OCI-M2 (cell line): ENCODE results near the gene CHRNA10.
A peak's percentile ranks its signal among the peaks of the same experiment; 100 is the strongest.
"Not testable (repeated sequence)": the region's sequence is repeated elsewhere in the genome, so short reads cannot be mapped to it uniquely, and the experiment has no call there.

ENCODE experiments used
- DNase-seq: peaks from one replicate; lab custom pipeline; 2025; ENCODE audit not compliant: unreplicated experiment; lab: John Stamatoyannopoulos, UW

Gene CHRNA10

DNA sequence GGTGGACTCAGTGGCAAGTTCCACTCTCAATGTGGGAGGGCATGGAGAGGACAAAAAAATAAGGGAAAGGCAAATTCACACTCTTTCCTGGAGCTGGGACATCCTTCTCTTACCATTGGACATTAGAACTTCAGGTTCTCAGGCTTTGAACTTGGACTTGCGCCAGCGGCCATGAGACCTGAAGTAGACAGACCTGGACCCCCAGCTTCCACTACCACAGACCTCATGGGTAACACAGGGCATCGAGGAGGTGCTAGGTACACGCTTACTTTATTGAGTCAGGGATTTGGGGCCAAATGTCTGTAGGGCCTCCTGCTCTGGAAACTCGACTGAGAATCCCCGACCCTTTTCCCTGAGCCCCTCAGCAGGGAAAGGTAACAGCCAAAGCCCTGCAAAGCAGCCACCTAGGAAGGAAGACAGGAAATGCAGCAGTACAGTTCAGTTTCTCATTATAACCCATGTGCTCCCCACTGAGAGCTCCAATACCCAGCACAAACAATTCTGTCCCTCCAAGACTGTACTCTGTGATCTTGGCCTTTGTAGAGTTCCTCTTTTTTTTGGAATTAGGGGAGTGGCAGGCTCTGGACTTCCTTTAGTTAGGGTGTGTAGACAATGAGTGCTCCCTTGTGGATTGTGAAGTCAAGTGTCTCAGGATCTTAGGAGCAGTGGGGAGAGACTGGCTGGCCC, 5.7 kb downstream of the CHRNA10 start:
- DNase-seq: no peak

GRCh38 chr11:3664032-3664630, 7.1 kb downstream of the CHRNA10 start:
- DNase-seq: no peak

DNA sequence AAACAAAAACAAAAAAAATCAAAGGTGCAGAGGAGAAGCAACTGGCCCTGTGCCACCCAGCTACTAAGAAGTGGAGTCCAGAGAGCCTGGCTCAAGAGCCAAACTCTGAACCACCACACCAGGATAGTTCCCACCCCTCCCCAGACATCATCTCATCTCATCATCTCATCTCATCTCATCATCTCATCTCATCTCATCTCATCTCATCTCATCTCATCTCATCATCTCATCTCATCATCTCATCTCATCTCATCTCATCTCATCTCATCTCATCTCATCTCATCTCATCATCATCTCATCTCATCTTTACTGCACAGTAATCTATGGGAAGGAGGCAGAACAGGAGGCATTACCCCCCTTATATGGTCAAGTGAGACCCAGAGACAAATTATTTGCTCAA, 8.3 kb downstream of the CHRNA10 start:
- DNase-seq: no peak

DNA sequence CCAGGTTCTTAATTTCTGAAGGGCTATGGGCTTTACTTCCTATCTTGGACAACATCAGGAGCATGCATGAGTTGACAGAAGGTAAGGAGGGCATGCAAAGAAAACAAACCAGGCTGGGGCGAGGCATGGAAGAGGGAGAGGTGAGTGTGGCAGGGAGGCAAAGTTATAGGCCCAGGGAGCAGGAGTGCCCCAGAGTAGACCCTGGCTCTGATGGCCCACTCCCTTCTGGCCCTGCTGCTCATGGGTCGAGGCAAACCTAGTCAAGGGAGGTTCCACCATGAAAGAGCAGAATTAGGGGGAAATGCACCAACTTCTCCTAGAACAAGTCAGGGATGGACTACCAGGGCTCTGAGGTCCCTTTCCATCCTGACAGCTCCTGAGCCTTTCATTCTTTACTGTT, 10.2 kb downstream of the CHRNA10 start:
- DNase-seq: no peak

GRCh38 chr11:3659595-3660515, 11.3 kb downstream of the CHRNA10 start:
- DNase-seq: no peak

DNA sequence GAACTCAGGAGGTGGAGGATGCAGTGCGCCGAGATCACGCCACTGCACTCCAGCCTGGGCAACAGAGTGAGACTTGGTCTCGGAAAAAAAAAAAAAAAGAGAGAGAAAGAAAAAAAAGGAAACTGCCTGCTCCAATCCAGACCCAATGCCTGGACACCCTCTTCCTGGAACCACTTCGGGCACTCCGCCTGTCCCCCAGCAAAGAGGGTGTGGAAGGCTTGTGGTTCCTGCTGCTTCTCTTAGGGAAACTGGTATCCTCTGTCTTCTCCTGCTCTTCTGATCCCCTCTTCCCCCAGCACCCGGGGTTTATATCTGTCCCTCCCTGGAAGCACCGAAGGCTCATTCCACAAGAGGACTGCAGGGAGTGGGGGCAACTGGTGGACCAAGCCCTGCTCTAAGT, 12.9 kb downstream of the CHRNA10 start:
- no peak for DNase-seq

DNA sequence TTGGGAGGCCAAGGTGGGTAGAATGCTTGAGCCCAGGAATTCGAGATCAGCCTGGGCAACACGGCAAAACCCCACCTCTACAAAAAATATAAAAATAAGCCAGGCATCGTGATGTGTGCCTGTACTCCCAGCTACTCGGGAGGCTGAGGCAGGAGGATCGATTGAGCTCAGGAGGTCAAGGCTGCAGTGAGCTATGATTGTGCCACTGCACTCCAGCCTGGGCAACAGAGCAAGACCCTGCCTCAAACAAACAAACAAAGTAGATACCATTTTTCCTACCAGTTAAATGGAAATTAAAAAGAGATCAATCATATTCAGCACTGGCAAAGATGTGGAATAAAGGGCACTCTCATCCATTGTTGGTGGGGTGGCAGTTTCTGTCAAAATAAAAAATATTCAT, 13.9 kb downstream of the CHRNA10 start:
- not testable (repeated sequence) for DNase-seq

GRCh38 chr11:3655547-3655946, 15.6 kb downstream of the CHRNA10 start:
- DNase-seq: no peak

- DNase-seq: not testable (repeated sequence)
Measured at GRCh38 chr11:3652514-3652913, 18.7 kb downstream of the CHRNA10 start.

DNA sequence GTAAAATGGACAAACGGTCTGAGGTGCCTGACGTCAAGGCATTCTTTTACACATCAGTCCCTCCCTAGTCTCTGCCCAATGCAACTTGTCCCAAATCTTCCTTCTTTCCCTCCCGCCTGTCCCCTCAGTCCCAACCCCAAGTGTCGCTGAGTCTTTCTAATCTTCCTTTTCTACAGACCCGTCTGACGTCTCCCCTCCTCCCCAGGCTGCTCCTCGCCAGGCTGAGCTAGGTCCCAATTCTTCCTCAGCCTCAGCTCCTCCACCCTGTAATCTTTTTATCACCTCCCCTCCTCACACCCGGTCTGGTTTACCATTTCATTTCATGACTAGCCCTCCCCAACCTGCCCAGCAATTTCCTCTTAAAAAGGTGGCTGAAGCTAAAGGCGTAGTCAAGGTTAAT, 21.8 kb downstream of the CHRNA10 start:
- DNase-seq: not testable (repeated sequence)

DNA sequence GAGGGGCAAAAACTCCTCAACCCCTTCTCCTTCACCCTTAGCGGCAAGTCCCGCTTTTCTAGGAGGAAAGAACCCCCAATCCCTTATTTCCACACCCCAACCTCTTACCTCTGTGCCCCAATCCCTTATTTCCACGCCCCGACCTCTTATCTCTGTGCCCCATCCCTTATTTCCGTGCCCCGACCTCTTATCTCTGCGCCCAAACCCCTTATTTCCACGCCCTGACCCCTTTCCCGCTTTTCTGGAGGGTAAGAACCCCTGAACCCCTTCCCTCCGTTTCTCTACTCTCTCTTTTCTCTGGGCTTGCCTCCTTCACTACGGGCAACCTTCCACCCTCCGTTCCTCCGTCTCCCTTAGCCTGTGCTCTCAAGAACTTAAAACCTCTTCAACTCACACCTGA, 22.3 kb downstream of the CHRNA10 start:
- not testable (repeated sequence) for DNase-seq

DNA sequence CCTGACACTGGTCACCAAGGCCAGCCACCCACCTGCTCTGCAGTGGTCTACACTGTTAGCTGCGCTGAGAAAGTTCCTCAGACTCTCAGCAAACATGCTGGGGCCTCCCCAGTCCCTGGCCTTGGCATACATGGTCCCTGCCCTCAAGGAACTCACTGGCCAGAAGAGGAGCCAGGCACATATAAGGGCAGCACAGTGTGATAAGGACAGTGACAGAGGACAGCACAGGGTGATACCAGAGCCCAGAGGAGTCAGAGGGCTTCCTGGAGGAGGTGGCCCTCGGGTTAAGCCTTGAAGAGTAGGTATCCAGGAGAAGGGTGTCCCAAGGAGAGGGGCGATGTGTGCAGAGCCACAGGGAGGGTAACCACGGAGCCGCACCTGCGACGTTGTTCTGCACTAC, 25.6 kb downstream of the CHRNA10 start:
- no peak for DNase-seq

DNA sequence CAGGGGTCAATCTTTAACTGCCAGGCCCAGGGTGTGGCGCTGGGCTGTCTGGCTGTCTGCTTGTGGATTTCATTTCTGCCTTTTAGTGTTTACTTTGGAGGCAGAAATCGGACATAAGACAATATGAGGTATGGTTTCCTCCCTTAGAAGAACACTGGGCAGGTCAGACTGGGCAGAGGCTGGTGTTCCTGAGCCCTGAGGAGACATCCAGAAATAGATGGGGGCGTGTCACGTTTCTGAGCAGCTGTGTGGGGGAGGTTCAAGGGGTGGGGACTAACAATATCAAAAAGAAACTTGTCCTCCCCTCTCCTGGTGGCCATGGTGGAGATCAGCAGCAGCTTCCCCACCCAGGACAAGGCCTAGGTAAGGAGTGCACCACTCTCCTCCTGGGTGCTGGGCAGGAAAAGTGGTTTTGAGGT, 26.4 kb downstream of the CHRNA10 start, which contains the start of gene ART1:
TSS of gene ART1 (plus strand) at position 312 of the 419 bp plus-strand sequence. CDS start 14,086 bp downstream, outside the sequence.
- DNase-seq: no peak

GRCh38 chr11:3643102-3643546, 28.1 kb downstream of the CHRNA10 start:
- not testable (repeated sequence) for DNase-seq

DNA sequence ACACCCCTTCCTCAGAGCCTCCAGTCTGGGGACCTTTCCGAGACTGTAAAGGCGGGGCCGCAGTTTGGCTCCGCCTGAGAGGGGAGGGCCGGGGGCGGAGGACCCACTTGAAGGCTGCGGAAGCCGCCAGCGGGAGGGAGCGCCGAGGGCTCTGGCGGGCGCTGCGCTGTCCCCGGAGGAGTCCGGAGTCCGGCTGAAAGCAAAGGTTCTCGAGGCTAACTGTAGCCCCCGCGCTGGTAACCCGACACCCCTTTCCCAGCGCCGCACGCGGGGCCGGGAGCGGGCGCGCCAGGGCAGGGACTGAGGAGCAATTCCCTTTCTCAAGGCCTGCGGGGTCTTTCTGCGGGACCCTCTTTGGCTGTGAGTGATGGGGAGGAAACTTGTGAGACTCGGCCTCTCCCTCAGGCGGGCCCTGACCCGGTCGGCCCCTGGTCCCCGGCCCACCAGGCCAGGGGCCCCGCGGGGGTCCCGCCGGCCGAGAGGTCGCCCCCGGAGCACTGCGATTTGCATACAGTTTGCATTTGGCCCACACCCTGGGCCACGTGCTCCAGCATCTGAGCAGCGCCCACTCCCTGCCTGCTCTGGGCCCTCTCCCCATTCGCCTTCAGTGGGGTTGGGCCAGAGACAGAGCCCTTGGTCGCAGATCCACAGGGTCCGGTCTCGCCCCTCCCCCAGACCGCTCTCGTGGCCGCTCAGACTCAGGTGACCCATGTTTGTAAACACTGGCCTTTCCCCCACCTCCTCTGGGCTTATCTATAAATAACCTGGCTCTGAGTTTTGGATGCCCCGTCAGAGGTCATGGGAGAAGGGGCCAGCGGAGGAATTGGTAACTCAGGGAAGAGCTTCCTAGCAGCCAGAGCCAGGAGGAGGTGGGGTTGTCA, 28.9 kb downstream of the CHRNA10 start:
- peak; percentile 19 for DNase-seq

DNA sequence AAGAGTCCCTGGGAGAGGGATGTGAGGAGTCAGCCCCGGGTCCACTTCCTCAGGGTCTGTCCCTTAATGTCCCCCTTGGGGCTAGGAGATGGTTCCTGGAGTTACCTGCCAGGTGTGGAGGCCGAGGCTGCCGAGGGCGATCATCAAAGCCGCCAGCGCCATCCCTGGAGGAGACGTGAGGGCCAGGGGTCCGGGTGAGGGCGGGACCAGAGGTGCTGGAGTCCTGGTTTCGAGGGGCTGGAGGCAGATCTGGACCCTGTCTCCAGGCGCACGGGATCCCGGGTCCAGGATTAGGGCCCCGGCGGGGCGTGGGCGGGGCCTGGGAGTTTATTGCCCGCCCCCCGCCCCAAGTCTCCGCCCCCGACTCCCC, 29.5 kb downstream of the CHRNA10 start, which contains the start of gene ART5:
TSS of gene ART5 (minus strand) at position 292 of the 370 bp plus-strand sequence. CDS start at position 162, 130 bp downstream.
- DNase-seq: no peak

DNA sequence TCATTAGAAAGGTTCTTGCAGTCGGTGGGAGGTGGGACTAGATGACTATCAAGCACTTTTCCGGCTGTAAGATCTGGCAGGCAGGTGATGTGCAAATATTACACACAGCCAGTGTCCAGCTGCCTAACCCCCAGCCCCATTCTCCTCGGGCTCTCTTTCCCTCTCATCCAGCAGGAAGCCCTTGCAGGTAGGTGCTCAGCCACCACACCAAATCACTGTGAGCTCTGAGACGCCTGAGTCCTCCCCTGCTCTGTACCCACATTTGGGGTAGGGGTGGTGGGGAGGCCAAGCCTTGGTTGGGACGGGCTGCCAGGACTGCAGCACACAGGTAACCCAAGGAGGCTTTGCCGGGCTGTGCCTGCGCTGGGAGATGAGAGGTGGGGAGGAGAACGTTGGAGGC, 30.0 kb downstream of the CHRNA10 start:
- no peak for DNase-seq

DNA sequence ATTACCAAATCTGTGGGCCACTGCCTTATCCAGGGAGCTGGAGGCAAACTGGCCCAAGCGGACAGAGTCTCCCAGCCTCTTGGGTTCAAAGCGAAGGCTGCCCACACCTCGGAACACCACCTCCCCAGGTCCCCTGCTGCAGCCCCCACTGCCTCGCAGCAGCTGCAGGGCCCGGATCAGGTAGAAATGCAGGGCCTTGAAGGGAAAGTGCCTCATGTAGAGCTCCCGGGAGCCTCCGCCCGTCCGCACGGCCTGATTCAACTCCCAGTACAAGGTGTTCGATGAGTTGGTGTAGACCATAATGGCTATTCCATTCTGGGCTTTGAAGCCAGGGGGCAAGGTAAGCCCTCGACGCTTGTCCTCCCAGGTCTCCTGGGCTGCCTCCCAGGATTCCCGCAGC, 31.3 kb downstream of the CHRNA10 start:
- no peak for DNase-seq

DNA sequence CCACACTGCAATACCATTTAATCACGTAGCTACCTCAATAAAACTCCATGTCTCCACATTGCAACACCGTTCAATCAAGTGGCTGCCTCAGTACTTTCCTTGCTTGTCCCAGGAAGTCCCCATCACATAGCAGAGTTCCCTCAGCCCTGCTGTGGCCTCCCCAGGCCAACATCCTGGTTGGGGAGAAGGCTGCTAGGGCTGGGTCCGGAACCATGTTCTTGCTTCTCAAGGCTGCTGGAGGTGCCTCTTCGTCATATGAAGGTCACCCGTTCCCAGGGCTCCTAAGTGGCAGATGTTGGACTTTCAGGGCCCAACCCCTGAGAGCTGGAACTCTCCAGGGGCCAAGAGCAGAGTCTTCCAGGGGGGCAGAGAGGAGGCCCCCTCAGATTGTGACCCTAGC, 32.7 kb downstream of the CHRNA10 start:
- no peak for DNase-seq

- no peak for DNase-seq
Measured at GRCh38 chr11:3637201-3637600, 34.0 kb downstream of the CHRNA10 start.
